Fibroblast of upper back skin (primary cell): ENCODE measurements around the gene CRLF3.
"Not testable (repeated sequence)": the region's sequence is repeated elsewhere in the genome, so short reads cannot be mapped to it uniquely, and the experiment has no call there.

ENCODE experiments used
- DNase-seq: peaks from one replicate; pipeline ENCODE4 v3.0.0-alpha.2; 2013

The CRLF3 gene

GRCh38 chr17:30824356-30825145, at the start of gene CRLF3:
Gene CRLF3 (minus strand): TSS chr17:30824692. CDS start chr17:30824651, 41 bp downstream.
- peak; percentile 88 for DNase-seq

GRCh38 chr17:30869005-30869404, 44.5 kb upstream of the CRLF3 start:
- DNase-seq: no peak

GRCh38 chr17:30864636-30865035, 40.1 kb upstream of the CRLF3 start:
- no peak for DNase-seq

- no peak for DNase-seq
Measured at GRCh38 chr17:30858556-30859250, 34.2 kb upstream of the CRLF3 start.

- DNase-seq: no peak
Measured at GRCh38 chr17:30854146-30854545, 29.7 kb upstream of the CRLF3 start.

GRCh38 chr17:30848021-30848420, 23.5 kb upstream of the CRLF3 start:
- no peak for DNase-seq

- no peak for DNase-seq
Measured at GRCh38 chr17:30840771-30841170, 16.3 kb upstream of the CRLF3 start.

GRCh38 chr17:30838202-30838807, 13.8 kb upstream of the CRLF3 start:
- DNase-seq: no peak

GRCh38 chr17:30832438-30833124, 8.1 kb upstream of the CRLF3 start:
- DNase-seq: no peak

- peak; percentile 89 for DNase-seq
Measured at GRCh38 chr17:30831663-30832437, 7.4 kb upstream of the CRLF3 start, which contains the start of gene ATAD5. Gene ATAD5 (plus strand): TSS chr17:30831966. CDS start chr17:30832348, 382 bp downstream.

- peak; percentile 20 for DNase-seq
Measured at GRCh38 chr17:30831257-30831656, 6.8 kb upstream of the CRLF3 start.

- DNase-seq: no peak
Measured at GRCh38 chr17:30829022-30829421, 4.5 kb upstream of the CRLF3 start.

GRCh38 chr17:30827082-30827481, 2.6 kb upstream of the CRLF3 start:
- DNase-seq: no peak

- DNase-seq: no peak
Measured at GRCh38 chr17:30824002-30824355, 513 bp downstream of the CRLF3 start.

GRCh38 chr17:30823421-30823820, 1.1 kb downstream of the CRLF3 start:
- no peak for DNase-seq

GRCh38 chr17:30822919-30823318, 1.6 kb downstream of the CRLF3 start:
- not testable (repeated sequence) for DNase-seq

- DNase-seq: no peak
Measured at GRCh38 chr17:30821871-30822723, 2.4 kb downstream of the CRLF3 start.

GRCh38 chr17:30819971-30820705, 4.4 kb downstream of the CRLF3 start:
- DNase-seq: no peak

GRCh38 chr17:30816165-30816564, 8.3 kb downstream of the CRLF3 start:
- DNase-seq: no peak

GRCh38 chr17:30814860-30815259, 9.6 kb downstream of the CRLF3 start:
- DNase-seq: not testable (repeated sequence)

GRCh38 chr17:30814236-30814635, 10.3 kb downstream of the CRLF3 start:
- not testable (repeated sequence) for DNase-seq
